GM06990 (cell line): ENCODE results near the gene TMEM255B.
"Not testable (repeated sequence)": the region's sequence is repeated elsewhere in the genome, so short reads cannot be mapped to it uniquely, and the experiment has no call there.

ENCODE experiments used
- DNase-seq: peaks from one replicate; pipeline ENCODE4 v3.0.0-alpha.2; 2011; ENCODE audit not compliant: insufficient read length; ENCODE audit errors: extremely low read depth
- H3K27me3 ChIP-seq: replicated peaks from 2 replicates; pipeline ENCODE4 v1.6.0; 2011; ENCODE audit warnings: low read length; ENCODE audit not compliant: control insufficient read depth, insufficient read depth
- H3K36me3 ChIP-seq: 2 replicates; pipeline ENCODE4 v1.5.1; 2011; ENCODE audit warnings: low read length; ENCODE audit not compliant: control insufficient read depth, insufficient read depth
- H3K4me3 ChIP-seq: replicated peaks from 2 replicates; pipeline ENCODE4 v1.5.1; 2011; ENCODE audit warnings: low read depth, mild to moderate bottlenecking, control low read depth, low read length
- CTCF ChIP-seq: IDR thresholded peaks from 2 replicates; pipeline ENCODE4 v1.5.1; 2011; ENCODE audit warnings: low read length, control low read depth, mild to moderate bottlenecking, inconsistent platforms; ENCODE audit not compliant: insufficient read depth, poor library complexity, severe bottlenecking

TMEM255B gene

GRCh38 chr13:113793718-113794085, 34.7 kb downstream of the TMEM255B start:
- Histone ChIP-seq H3K36me3 (no peaks in the 10 kb centered on the region), H3K4me3 (no peak overlapping the region), H3K27me3 (no peaks in the 10 kb centered on the region; the same call in 1 of the 2 replicates)
- no peak for TF ChIP-seq CTCF
- no peak for DNase-seq

GRCh38 chr13:113794086-113794485, 35.1 kb downstream of the TMEM255B start:
- no peak for TF ChIP-seq CTCF
- Histone ChIP-seq H3K4me3 (no peak overlapping the region), H3K36me3 (no peaks in the 10 kb centered on the region), H3K27me3 (no peaks in the 10 kb centered on the region; the same call in 1 of the 2 replicates)
- DNase-seq = no peak

GRCh38 chr13:113794764-113795173, 35.7 kb downstream of the TMEM255B start:
- TF ChIP-seq CTCF = no peak
- no peaks in the 10 kb centered on the region for H3K36me3 ChIP-seq
- no peak overlapping the region for H3K4me3 ChIP-seq
- no peaks in the 10 kb centered on the region; the same call in 1 of the 2 replicates for H3K27me3 ChIP-seq
- DNase-seq = no peak

- H3K36me3 ChIP-seq, DNase-seq, H3K4me3 ChIP-seq, H3K27me3 ChIP-seq: not testable (repeated sequence)
These were observed 36.3 kb downstream of the TMEM255B start for GRCh38 chr13:113795362-113795761.

- DNase-seq = no peak
- no peak for TF ChIP-seq CTCF
- Histone ChIP-seq H3K4me3 (no peak overlapping the region), H3K36me3 (no peaks in the 10 kb centered on the region), H3K27me3 (no peaks in the 10 kb centered on the region; the same call in 1 of the 2 replicates)
These were observed 37.4 kb downstream of the TMEM255B start for GRCh38 chr13:113796211-113796963.

GRCh38 chr13:113796964-113797676, 38.1 kb downstream of the TMEM255B start:
- H3K27me3 ChIP-seq = no peaks in the 10 kb centered on the region; the same call in 1 of the 2 replicates
- no peaks in the 10 kb centered on the region for H3K36me3 ChIP-seq
- DNase-seq = no peak
- no peak overlapping the region for H3K4me3 ChIP-seq
- TF ChIP-seq CTCF = no peak
